Breast epithelium (tissue), 3 donors: ENCODE results near the gene ANXA6.

Experiments
- POLR2A ChIP-seq: fragments of 450-650 bp; IDR thresholded peaks from one replicate; pipeline ENCODE4 v1.6.1; 2016; ENCODE audit warnings: antibody characterized with exemption, mild to moderate bottlenecking, moderate library complexity
- POLR2AphosphoS5 ChIP-seq, 3 donors: sonication (generic); formaldehyde crosslinking; IDR thresholded peaks; one replicate each; pipeline ENCODE4 v1.6.1; 2017; ENCODE audit warnings: antibody characterized with exemption in 3 of 3
- TF ChIP-seq, protein P1 (sequence below), 3 donors: fragments of 450-650 bp; IDR thresholded peaks; one replicate each; pipeline ENCODE4 v1.5.1; 2016 to 2017; ENCODE audit warnings: antibody characterized with exemption in 3 of 3, mild to moderate bottlenecking in 3 of 3, moderate library complexity in 3 of 3

DNA sequence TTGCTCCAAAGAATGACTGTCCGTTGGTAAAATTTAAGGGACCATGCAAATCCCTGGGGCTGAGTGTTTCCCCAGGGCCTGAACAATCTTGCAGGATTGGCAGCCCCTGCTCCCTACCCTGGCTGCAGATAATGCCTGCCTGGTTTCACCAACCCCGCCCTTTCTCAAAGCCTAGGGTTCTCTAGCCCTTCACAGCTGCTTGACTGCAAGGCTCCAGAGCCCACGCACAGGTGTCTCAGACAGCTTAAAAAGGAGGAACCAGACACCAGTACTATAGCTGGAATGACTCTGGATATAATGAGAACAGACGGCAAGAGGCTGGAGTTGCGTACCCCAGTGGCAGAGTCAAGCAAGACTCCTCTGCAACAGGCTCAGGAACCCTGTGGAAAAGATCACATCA is 51.5 kb downstream of the ANXA6 start:
- TF ChIP-seq, protein P1, sequence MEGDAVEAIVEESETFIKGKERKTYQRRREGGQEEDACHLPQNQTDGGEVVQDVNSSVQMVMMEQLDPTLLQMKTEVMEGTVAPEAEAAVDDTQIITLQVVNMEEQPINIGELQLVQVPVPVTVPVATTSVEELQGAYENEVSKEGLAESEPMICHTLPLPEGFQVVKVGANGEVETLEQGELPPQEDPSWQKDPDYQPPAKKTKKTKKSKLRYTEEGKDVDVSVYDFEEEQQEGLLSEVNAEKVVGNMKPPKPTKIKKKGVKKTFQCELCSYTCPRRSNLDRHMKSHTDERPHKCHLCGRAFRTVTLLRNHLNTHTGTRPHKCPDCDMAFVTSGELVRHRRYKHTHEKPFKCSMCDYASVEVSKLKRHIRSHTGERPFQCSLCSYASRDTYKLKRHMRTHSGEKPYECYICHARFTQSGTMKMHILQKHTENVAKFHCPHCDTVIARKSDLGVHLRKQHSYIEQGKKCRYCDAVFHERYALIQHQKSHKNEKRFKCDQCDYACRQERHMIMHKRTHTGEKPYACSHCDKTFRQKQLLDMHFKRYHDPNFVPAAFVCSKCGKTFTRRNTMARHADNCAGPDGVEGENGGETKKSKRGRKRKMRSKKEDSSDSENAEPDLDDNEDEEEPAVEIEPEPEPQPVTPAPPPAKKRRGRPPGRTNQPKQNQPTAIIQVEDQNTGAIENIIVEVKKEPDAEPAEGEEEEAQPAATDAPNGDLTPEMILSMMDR (IDR thresholded peaks at IDR 0.05), result no peak
- no peak for TF ChIP-seq POLR2AphosphoS5 (IDR thresholded peaks at IDR 0.05)
- no peak for TF ChIP-seq POLR2A
